ENCODE results near the gene HEATR5B.
"Not testable (repeated sequence)": the region's sequence is repeated elsewhere in the genome, so short reads cannot be mapped to it uniquely, and the experiment has no call there.

The HEATR5B gene

DNA sequence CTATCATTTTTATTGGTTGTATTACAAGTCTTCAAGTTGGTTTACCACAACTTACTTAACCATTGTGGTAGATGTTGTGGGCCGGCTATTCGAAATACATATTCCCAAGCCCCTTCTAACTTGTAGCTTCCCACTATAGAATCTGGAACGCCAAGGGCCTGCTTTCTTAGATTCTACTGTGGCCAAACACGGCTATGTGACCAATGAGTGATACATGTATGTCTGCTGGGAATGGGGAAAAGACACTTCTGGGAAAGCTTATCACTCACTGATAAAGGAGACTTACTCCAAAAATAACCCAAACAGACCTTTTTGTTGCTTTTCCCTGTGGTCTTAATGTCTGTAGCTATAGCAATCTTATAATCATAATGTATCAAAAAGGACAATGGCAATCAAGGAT lies 142.3 kb downstream of the HEATR5B start:
- DNase-seq (ENCODE audit: low spot score): no peak

GRCh38 chr2:36936526-36936925 lies 147.6 kb downstream of the HEATR5B start:
- DNase-seq (ENCODE audit: low spot score): not testable (repeated sequence)

DNA sequence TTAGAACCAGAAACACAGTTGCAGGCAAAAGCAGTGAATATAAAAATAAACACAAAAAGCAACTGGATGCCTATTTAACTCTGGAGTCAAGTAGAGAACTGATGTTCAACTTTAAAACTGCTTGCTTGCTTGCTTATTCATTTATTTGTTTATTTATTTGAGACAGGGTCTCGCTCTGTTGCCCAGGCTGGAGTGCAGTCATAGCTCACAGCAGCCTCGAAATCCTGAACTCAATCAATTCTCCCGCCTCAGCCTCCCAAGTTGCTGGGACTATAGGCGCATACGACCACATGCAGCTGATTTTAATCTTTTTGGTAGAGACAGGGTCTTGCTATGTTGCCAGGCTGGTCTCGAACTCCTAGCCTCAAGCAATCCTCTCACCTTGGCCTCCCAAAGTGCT lies 152.5 kb downstream of the HEATR5B start:
- DNase-seq (ENCODE audit: low spot score): not testable (repeated sequence)

Data from COLO829 (cell line).